IPS DF 6.9 (cell line): Measurements from ENCODE around the gene INSIG1.

ENCODE experiments used
- DNase-seq: peaks from one replicate; pipeline ENCODE4 v3.0.0-alpha.2; 2013; ENCODE audit warnings: low read depth, low spot score
- H3K27ac ChIP-seq: one replicate; pipeline ENCODE4 v1.5.1; 2013; ENCODE audit warnings: low read length, control low read depth
- H3K27me3 ChIP-seq: 2 replicates; pipeline ENCODE4 v1.6.1; 2013; ENCODE audit warnings: mild to moderate bottlenecking, low read length; ENCODE audit not compliant: control insufficient read depth, insufficient read depth
- H3K36me3 ChIP-seq: 2 replicates; pipeline ENCODE4 v1.6.1; 2013; ENCODE audit warnings: low read length; ENCODE audit not compliant: control insufficient read depth, insufficient read depth
- H3K4me1 ChIP-seq: 2 replicates; pipeline ENCODE4 v1.6.1; 2013; ENCODE audit warnings: low read length; ENCODE audit not compliant: control insufficient read depth, insufficient read depth
- H3K4me3 ChIP-seq: 2 replicates; pipeline ENCODE4 v1.5.1; 2013; ENCODE audit warnings: mild to moderate bottlenecking, low read length
- H3K9me3 ChIP-seq: 2 replicates; pipeline ENCODE4 v1.6.1; 2013; ENCODE audit warnings: low read length, inconsistent platforms; ENCODE audit not compliant: control insufficient read depth, insufficient read depth
- WGBS: extraction: QIAGEN DNeasy Blood & Tissue Kit; methylation state at CpG from one replicate; pipeline ENCODE4 v1.1.7; 2013; ENCODE audit warnings: mixed read lengths, missing lambda C conversion rate; ENCODE audit not compliant: insufficient read length, insufficient coverage; 5-methylcytosine and 5-hydroxymethylcytosine counted together

The INSIG1 gene

DNA sequence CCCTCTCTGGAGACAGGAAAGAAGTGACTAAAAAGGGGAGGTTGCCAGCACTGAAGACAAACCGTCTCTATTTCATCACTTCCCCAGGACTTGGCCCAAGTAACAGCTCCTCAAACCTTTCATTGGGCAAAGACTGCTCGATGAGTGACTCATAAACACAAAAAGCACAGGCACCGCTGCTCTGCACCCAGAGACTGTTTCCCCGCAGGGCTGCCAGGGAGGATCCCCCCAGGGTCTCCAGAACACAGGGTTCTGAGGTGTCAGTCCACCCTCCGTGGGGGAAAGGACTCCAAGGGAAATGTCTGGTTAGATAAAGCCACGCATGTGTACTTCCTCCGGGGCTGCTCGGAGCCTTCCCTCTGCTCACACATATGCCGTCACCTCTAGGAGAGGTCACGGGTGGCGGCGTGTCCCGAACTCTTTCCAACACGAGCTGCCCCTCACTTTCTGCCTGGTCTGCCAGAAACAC is 59.9 kb downstream of the INSIG1 start:
- Histone ChIP-seq H3K4me1 (peaks cover 5% of the 10 kb centered on the region), H3K27ac (no peak overlapping the region), H3K27me3 (no peaks in the 10 kb centered on the region)

DNA sequence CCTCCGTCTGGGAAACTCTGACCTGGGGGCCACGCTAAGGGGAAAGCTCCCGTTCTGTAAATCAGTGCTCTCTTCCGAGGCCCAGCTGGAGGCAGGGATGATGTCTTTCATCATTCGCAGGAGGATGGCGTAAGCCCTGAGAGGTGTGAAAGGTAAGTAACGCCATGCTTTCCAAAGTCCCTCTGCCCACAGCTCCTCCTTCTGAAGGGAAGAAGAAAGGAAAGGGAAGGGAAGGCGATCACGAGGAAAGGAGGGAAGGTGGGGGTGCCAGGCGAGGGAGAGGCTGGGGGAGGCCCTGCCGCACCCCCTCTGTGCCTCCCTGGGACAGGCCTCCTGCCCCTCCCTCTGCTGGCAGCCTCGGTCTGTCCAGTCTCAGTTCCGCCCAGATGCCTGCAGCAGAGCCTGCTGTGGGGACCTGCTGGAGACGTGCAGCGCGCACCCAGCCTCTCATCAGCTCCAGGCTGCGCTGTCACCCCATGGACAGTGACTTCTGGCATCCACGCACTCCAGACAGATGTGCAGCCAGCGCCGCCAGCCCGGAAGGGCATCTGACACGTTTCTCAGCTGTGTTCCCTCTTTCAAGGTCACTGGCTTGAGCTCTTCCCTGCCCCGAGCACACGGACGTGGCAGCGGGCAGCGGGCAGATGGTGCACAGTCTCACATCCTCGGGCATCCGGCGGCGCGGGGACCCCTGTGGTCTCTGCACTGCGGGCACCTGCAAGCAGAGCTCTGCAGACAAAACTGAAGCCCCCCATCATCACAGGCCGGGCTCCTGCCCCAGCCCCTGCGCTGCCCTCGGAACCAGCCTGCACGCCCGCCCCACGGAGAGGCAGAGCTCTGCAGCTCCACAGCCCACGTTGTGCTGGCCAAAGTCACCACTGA is 60.6 kb downstream of the INSIG1 start:
- no CpG with 5 or more reads among the region's 40 CpGs for WGBS
- H3K27me3 ChIP-seq = no peaks in the 10 kb centered on the region

More for the DNA sequence above, 59.9 kb downstream of the INSIG1 start:
- H3K9me3 ChIP-seq = no peaks in the 10 kb centered on the region
- WGBS = no CpG with 5 or more reads among the region's 14 CpGs
- no peak for DNase-seq
- H3K36me3 ChIP-seq = no peaks in the 10 kb centered on the region
- no peak overlapping the region for H3K4me3 ChIP-seq

GRCh38 chr7:155358948-155359712 is 61.5 kb downstream of the INSIG1 start:
- Histone ChIP-seq H3K4me3 (no peak overlapping the region), H3K36me3 (no peaks in the 10 kb centered on the region), H3K4me1 (peaks cover 5% of the 10 kb centered on the region), H3K27ac (no peak overlapping the region), H3K27me3 (no peaks in the 10 kb centered on the region), H3K9me3 (no peaks in the 10 kb centered on the region)
- no CpG with 5 or more reads among the region's 16 CpGs for WGBS
- no peak for DNase-seq

More for the DNA sequence above, 60.6 kb downstream of the INSIG1 start:
- Histone ChIP-seq H3K4me3 (no peak overlapping the region), H3K27ac (no peak overlapping the region), H3K36me3 (no peaks in the 10 kb centered on the region), H3K9me3 (no peaks in the 10 kb centered on the region), H3K4me1 (peaks cover 5% of the 10 kb centered on the region)
- no peak for DNase-seq
